HL-60/S4 treated with phorbol 12-myristate 13-acetate at 8.2 ng/mL for 4 days and 3 days (cell line): ENCODE measurements around the gene ZNF317.
"Not testable (repeated sequence)": the region's sequence is repeated elsewhere in the genome, so short reads cannot be mapped to it uniquely, and the experiment has no call there.

ENCODE experiments used
- in situ Hi-C: fragments of 300-500 bp; cut with MboI; formaldehyde crosslinking; loops from 2 replicates; pipeline ENCODE4 v1.15.0; 2022; ENCODE audit warnings: low sequenced_read_pairs

Gene ZNF317

DNA sequence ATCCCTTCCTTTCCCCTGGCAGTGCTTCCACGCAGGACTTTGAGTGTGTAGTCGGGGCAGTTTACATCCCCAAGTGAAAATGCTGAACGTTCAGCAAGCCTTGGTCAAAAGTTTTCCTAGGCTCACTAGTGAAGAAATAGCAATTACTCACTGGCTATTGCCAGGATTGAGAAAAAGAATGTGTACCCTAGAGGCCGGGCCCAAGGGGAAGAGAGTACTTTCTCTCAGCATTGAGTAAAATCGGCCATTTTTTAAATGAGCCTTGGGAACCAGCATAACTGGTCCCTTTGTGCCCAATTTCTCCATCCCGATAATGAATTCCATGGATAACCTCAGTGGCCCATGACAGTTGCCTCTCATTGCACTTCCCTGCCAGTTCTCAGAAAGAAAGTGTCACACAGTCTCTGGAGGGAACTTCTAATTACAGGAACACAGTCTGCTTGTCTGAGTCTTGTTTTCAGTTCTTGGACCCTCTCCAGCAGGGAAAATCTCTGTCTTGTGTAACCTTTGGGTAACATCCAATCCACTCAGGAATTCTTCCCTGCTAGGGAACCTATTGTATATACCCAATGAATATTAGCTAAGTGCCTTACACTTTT, 31.3 kb downstream of the ZNF317 start:
- in situ Hi-C loops: no loop called here

DNA sequence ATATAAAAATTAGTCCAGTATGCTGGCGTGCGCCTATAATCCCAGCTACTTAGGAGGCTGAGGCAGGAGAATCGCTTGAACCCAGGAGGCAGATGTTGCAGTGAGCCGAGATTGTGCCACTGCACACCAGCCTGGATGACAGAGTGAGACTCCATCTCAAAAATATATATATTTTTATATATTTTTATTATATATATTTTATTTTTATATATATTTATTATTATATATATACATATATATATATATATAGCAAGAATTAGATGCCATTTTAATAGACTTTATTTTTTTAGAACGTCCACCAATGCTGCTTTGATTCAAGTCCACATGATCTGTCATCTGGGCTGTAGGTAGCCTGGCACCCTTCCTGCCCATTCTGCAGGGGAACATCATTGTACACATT, 35.1 kb downstream of the ZNF317 start:
- in situ Hi-C loops: no loop called here

DNA sequence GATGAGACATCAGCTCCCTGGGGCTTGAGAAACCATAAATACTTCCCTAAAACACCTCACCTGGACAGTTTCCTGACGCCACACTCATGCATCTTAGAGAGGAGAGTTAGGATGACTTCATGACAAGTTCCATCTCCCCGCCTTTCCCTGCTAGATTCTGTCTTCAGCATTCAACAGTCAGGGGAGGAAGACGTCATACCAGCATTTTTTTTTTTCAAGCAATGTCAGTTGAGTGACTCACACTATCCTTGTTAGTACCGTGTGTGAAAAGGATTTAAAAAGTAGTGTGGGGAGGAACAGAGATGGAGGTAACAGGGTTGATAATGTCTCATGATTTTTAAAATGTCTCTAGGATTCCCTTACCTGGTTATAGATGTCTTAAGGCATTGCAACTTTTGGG, 38.7 kb downstream of the ZNF317 start, which contains the start of gene OR7D2:
OR7D2 (plus strand) TSS at position 79 of the 400 bp plus-strand sequence. CDS start 6,803 bp downstream, outside the sequence.
- in situ Hi-C loops: no loop called here

DNA sequence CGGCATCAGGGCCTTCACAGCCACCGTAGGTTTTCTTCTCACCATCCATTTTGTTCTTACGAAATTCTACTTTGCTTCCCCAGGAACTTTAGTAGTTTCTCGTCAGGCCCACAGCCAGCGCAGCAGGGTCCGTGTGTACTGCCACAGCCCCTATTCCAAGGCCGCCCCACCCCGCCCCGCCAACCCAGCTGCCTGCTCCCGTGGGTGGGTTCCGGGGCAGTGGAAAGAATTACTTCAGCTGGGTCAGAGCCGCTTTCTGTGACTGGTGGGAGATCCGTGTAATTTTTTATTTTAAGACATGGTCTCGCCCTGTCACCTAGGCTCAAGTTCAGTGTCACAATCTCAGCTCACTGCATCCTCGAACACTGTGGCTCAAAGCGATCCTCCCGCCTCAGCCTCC, 42.8 kb downstream of the ZNF317 start:
- in situ Hi-C loops: no loop called here

DNA sequence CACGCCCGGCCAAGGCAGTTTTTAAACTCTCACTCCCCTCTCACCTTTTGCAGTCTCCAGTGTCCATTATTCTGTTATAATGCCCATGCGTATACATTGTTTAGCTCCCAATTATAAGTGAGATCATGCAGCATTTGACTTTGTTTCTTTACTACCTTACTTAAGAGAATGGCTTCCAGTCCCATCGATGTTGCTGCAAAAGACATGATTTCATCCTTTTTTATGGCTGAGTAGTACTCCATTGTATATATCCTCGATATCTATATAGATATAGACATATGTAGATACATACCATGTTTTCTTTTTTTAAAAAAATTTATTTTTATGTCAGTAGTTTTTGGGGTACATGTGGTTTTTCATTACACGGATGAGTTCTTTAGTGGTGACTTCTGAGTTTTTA, 47.0 kb downstream of the ZNF317 start:
- in situ Hi-C loops: no loop called here

DNA sequence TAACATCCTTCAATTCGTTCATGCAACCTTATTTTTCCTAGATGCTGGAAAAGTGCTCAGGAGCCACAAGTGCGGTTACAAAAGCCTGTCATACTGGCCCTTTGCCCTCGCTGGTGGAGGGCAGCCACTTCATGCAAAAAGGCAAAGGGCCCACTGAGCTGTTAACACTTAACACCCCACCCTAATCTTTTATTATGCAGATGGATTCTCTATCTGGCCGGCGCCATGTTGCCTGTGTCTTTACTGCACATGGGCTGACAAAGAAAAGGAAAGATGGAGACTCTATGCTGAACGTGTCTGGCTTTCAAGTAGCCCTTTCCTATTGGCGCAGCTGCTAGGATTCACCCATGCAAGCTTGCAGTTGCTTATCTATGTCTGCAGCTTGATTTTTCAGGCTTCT, 49.3 kb downstream of the ZNF317 start:
- in situ Hi-C loops: no loop called here

DNA sequence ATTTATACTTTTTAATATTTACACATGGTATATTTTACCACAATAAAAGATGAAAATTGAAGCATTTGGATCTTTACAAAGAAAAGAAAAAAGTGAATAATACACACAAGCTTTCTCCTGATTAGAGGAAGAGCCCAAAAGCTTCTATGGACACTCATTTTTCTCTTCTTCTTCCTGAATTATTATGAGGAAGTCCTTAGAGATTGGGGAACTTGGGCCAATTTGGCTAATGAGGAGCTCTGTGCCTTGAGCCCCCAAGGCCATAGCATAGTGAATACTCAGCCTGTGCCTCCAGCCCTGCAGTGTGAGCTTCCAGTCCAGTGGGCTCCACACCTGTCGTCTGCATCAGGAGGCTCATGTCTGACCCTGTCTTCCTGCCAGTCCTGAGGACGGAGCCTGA, 57.8 kb downstream of the ZNF317 start:
- in situ Hi-C loops: not testable (repeated sequence)

DNA sequence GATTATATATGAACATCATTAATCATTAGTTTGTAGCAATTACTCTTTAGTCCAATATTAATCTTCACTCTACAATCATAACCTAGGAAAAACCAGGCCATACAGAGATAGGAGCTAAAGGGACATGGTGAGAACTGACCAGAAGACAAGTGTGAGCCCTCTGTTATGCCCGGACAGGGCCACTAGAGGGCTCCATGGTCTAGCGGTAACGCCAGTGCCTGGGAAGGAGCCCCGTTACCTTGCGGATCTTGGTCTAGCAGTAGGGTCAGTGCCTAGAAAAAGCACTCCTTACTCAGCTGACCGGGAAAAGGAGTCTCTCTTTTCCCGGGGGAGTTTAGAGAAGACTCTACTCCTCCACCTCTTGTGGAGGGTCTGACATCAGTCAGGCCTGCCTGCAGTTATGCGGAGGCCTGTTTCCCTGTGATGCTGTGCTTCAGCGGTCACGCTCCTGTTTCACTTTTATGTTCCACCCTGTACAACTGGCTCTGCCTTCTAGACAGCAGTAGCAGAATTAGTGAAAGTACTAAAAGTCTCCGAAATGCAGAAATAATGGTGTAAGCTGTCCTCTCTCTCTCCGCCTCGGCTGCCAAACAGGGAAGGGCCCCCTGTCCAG, 65.4 kb downstream of the ZNF317 start:
- in situ Hi-C loops: no loop called here
